Fibroblast of mammary gland (primary cell): ENCODE measurements around the gene LITAF.
"Not testable (repeated sequence)": the region's sequence is repeated elsewhere in the genome, so short reads cannot be mapped to it uniquely, and the experiment has no call there.

Experiments
- DNase-seq: peaks from one replicate; pipeline ENCODE4 v3.0.0-alpha.2; 2010; ENCODE audit warnings: low read depth
- H3K4me3 ChIP-seq: 2 replicates; pipeline ENCODE4 v1.5.1; 2011; ENCODE audit warnings: low read depth, mild to moderate bottlenecking, low read length, moderate library complexity; ENCODE audit not compliant: control insufficient read depth
- CTCF ChIP-seq: conservative IDR thresholded peaks from 2 replicates; pipeline ENCODE4 v1.5.1; 2011; ENCODE audit warnings: low read depth, low read length, inconsistent platforms; ENCODE audit not compliant: control insufficient read depth, insufficient read depth

Gene LITAF

DNA sequence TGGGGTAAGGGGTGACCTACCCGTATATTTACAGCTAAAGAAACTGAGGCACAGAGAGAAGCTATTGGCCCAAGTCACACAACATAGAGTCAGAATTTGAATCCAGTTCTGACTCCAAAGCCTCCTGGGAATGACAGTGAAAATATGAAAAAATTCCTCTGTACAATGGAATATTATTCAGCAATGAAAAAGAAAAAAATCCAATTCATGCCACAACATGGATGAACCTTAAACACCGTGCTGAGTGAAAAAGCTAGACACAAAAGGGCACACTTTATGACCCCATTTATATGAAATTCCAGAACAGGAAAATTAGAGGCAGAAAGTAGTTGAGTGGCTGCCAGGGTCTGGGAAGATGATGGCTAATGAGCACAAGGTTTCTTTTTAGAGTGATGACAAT, 75.4 kb downstream of the LITAF start:
- no peak overlapping the region for H3K4me3 ChIP-seq
- no peak for DNase-seq
- TF ChIP-seq CTCF = no peak

- no peak for TF ChIP-seq CTCF
- DNase-seq = no peak
- H3K4me3 ChIP-seq = no peak overlapping the region
These were observed 76.3 kb downstream of the LITAF start for GRCh38 chr16:11510178-11510973.

DNA sequence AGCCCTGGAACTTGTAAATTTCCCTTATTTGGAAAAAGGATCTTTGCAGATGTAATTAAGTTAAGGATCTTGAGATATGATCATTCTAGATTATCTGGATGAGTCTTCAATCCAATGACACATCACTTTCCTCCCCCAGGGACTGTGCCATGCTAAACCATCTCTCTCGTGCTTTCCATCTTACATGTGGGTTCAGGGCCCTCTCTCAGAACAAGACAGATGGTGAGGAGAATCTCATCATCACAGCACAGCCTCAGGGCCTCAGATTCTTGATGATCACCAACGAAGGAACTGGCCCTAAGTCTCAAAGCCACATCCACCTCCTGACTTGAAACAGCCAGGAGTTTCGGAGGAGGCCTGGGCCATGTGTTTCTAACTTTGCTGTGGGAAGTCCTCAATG, 78.7 kb downstream of the LITAF start:
- DNase-seq = no peak
- no peak for TF ChIP-seq CTCF
- H3K4me3 ChIP-seq = no peak overlapping the region

DNA sequence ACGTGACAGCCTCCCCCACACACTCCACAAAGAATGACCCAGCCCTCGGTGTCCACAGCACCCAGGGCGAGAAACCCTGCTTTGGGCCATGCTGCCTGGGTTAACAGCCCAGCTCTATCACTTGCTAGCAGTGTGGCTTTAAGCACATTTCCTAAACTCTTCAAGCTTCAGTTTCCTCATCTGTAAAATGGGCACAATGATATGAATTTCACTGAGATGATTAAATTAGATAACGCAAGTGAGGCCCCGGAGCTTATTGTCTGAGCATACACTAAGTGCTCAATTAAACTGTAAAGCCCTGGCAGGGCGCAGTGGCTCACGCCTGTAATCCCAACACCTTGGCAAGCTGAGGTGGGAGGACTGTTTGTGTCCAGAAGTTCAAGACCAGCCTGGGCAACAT, 79.4 kb downstream of the LITAF start:
- no peak for TF ChIP-seq CTCF
- no peak for DNase-seq
- H3K4me3 ChIP-seq = no peak overlapping the region

- no peak for DNase-seq
- H3K4me3 ChIP-seq = no peak overlapping the region
- TF ChIP-seq CTCF = no peak
These were observed 79.9 kb downstream of the LITAF start for GRCh38 chr16:11506741-11507305.

DNA sequence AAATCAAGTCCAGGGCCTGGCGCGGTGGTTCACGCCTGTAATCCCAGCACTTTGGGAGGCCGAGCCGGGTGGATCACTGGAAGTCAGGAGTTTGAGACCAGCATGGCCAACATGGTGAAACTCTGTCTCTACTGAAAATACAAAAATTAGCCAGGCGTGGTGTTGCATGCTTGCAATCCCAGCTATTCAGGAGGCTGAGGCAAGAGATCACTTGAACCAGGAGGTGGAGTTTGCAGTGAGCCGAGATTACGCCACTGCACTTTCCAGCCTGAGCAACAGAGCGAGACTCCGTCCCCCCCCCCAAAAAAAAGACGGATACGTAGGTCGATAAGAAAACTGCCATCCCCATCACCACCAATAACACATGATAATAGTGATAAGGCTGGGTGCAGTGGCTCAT, 82.5 kb downstream of the LITAF start:
- not testable (repeated sequence) for DNase-seq, H3K4me3 ChIP-seq

DNA sequence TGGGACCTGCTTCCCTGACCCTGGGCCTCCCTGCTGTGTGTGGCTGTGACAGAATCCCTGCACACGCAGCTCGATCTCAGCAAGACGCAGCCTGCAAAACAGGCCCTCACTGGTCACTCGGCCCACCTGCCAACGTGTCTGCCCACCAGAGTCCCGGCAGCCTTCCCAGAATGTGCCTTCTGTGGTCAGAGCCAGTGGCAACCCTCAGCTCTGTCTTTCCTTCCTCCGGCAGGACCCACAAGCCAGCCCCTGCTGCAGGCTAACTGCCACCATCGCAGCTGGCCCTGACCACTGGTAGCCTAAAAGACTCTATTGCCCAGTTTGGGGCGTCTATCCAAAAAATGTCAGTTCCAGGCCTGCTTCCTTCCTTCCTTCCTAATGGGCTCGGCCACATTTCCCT, 83.2 kb downstream of the LITAF start:
- no peak for DNase-seq
- H3K4me3 ChIP-seq = no peak overlapping the region
- TF ChIP-seq CTCF = no peak
